ENCODE data around the gene VIM. TPM values are rescaled to one million over a fixed set of nuclear protein-coding genes. Genes with fewer than 3 reads are reported as not detected.

The VIM gene
- total RNA-seq, 1 donor from 2014 or later = 115 TPM

GRCh38 chr10:17215782-17216122 is 12.3 kb upstream of the VIM start:
- DNase-seq (ENCODE audit: low read depth) (no peak), FAIRE-seq (no peak)
- H3K27me3 ChIP-seq (ENCODE audit: control insufficient read depth, insufficient read depth, low read length) = no peaks in the 10 kb centered on the region
- no peaks in the 10 kb centered on the region for H3K36me3 ChIP-seq (ENCODE audit: control insufficient read depth, insufficient read depth, low read length)
- no peak for TF ChIP-seq CTCF (IDR thresholded peaks at IDR 0.05; ENCODE audit: insufficient read depth, low read length, severe bottlenecking)
- no peak overlapping the region for H3K4me3 ChIP-seq (ENCODE audit: low read depth, low read length)

- FAIRE-seq (no peak), DNase-seq (ENCODE audit: low read depth) (peak; percentile 99)
- Histone ChIP-seq H3K4me3 (ENCODE audit: low read depth, low read length) (no peak overlapping the region), H3K27me3 (ENCODE audit: control insufficient read depth, insufficient read depth, low read length) (no peaks in the 10 kb centered on the region), H3K36me3 (ENCODE audit: control insufficient read depth, insufficient read depth, low read length) (no peaks in the 10 kb centered on the region)
- no peak for TF ChIP-seq CTCF (IDR thresholded peaks at IDR 0.05; ENCODE audit: insufficient read depth, low read length, severe bottlenecking)
Measured at GRCh38 chr10:17216217-17216900, 11.7 kb upstream of the VIM start.

GRCh38 chr10:17216901-17217395 is 11.1 kb upstream of the VIM start:
- TF ChIP-seq CTCF (IDR thresholded peaks at IDR 0.05; ENCODE audit: insufficient read depth, low read length, severe bottlenecking) = no peak
- no peak for DNase-seq (ENCODE audit: low read depth)
- no peak for FAIRE-seq

GRCh38 chr10:17217631-17218232 is 10.3 kb upstream of the VIM start:
- no peaks in the 10 kb centered on the region for H3K36me3 ChIP-seq (ENCODE audit: control insufficient read depth, insufficient read depth, low read length)
- H3K27me3 ChIP-seq (ENCODE audit: control insufficient read depth, insufficient read depth, low read length) = no peaks in the 10 kb centered on the region
- H3K4me3 ChIP-seq (ENCODE audit: low read depth, low read length) = no peak overlapping the region
- DNase-seq (ENCODE audit: low read depth) (peak; percentile 48), FAIRE-seq (no peak)
- no peak for TF ChIP-seq CTCF (IDR thresholded peaks at IDR 0.05; ENCODE audit: insufficient read depth, low read length, severe bottlenecking)

More at GRCh38 chr10:17216901-17217395, 11.1 kb upstream of the VIM start:
- no peak overlapping the region for H3K4me3 ChIP-seq (ENCODE audit: low read depth, low read length)
- no peaks in the 10 kb centered on the region for H3K27me3 ChIP-seq (ENCODE audit: control insufficient read depth, insufficient read depth, low read length)
- H3K36me3 ChIP-seq (ENCODE audit: control insufficient read depth, insufficient read depth, low read length) = no peaks in the 10 kb centered on the region

- Histone ChIP-seq H3K27me3 (ENCODE audit: control insufficient read depth, insufficient read depth, low read length) (no peaks in the 10 kb centered on the region), H3K36me3 (ENCODE audit: control insufficient read depth, insufficient read depth, low read length) (no peaks in the 10 kb centered on the region), H3K4me3 (ENCODE audit: low read depth, low read length) (no peak overlapping the region)
- no peak for TF ChIP-seq CTCF (IDR thresholded peaks at IDR 0.05; ENCODE audit: insufficient read depth, low read length, severe bottlenecking)
- FAIRE-seq (no peak), DNase-seq (ENCODE audit: low read depth) (peak; percentile 64)
Measured at GRCh38 chr10:17219024-17219423, 9.0 kb upstream of the VIM start.
